Epithelial cell of proximal tubule (primary cell): Measurements from ENCODE around the gene CELF4. TPM values are rescaled to one million over a fixed set of nuclear protein-coding genes. Genes with fewer than 3 reads are reported as not detected.

Experiments
- DNase-seq: peaks from one replicate; pipeline ENCODE4 v3.0.0-alpha.2; 2011; ENCODE audit warnings: low read depth
- H3K4me3 ChIP-seq: 2 replicates; pipeline ENCODE4 v1.5.1; 2011; ENCODE audit warnings: low read depth, mild to moderate bottlenecking, low read length
- total RNA-seq: library from RNA; depleted of rRNA; stranded (reverse); fragments of >200 nt; gene quantifications from 2 replicates; pipeline ENCODE4 v1.2.3, GENCODE V29; 2015
- TF ChIP-seq, protein P1 (sequence below): conservative IDR thresholded peaks from 2 replicates; pipeline ENCODE4 v1.5.1; 2012; ENCODE audit warnings: low read depth, mild to moderate bottlenecking, low read length

Gene CELF4
- total RNA-seq, 1 donor from 2014 or later = not detected

DNA sequence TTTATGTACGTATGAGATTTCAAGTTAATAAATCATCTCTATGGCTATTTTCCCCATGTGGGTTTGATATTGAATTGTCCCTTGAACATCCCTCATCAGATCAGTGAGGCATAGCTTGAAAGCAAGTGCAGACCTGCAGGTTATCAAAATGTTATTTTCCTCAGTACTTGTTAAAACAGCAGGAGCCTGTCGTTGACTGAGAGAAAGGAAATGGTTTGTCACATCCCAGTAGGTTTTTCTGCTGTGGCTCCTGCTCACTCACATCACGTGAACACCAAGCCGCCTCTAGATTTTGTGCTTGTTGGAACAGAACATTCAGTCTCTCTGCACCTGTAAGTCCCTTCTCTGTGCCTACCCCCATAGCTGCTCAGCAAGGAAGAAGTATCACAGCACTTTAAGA, 340.3 kb downstream of the CELF4 start:
- TF ChIP-seq, protein P1, sequence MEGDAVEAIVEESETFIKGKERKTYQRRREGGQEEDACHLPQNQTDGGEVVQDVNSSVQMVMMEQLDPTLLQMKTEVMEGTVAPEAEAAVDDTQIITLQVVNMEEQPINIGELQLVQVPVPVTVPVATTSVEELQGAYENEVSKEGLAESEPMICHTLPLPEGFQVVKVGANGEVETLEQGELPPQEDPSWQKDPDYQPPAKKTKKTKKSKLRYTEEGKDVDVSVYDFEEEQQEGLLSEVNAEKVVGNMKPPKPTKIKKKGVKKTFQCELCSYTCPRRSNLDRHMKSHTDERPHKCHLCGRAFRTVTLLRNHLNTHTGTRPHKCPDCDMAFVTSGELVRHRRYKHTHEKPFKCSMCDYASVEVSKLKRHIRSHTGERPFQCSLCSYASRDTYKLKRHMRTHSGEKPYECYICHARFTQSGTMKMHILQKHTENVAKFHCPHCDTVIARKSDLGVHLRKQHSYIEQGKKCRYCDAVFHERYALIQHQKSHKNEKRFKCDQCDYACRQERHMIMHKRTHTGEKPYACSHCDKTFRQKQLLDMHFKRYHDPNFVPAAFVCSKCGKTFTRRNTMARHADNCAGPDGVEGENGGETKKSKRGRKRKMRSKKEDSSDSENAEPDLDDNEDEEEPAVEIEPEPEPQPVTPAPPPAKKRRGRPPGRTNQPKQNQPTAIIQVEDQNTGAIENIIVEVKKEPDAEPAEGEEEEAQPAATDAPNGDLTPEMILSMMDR = no peak
- DNase-seq = no peak

DNA sequence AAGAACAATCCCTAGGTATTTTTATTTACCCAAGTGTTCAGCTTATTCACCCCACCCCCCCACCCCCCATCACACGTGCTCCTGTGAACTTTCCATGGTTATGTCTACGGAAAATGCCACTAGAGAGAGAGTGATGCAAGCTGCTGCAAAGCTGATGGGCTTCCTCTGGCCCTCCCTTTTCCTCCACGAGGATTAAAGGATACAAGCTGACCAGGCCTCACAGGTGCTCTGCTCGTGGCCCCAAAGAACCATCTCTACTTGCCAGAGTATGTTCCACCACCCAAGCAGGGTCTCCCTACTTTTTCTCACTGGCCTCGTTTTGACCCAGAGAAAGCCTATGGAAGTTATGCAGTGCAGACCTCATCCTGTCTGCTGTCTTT, 342.6 kb downstream of the CELF4 start:
- TF ChIP-seq, protein P1 = no peak
- no peak overlapping the region for H3K4me3 ChIP-seq

More for the DNA sequence above, 340.3 kb downstream of the CELF4 start:
- H3K4me3 ChIP-seq = no peak overlapping the region

DNA sequence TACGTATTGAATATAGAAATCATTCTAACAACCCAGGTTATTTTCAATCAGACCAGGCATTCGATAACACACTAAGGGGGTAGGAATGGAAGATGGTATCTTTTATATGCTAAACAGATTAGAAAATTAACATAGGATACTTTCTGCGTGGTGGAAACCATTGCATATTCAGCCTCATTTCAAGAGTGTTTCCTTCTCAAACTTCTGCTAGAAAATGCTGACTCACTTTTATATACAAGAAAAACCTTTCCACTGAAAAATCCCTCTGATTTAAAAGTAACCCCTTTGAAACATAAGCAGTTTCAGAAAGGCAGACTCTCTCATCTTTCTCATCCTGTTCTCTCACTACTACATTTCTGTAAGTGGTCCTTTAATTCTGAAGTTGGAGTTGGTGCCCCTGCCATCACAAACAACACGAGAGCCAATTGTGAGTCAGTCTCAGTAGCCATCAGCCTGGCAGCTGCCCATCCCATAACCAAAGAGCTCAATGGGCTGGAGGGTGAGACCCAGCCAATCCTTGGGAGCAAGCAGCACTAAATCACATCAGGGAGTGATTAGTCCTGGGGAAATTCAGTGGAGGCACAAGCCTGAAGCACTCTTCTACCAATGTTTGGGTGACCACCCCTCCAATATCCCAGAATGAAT, 343.1 kb downstream of the CELF4 start:
- no peak overlapping the region for H3K4me3 ChIP-seq
- TF ChIP-seq, protein P1 = no peak
- DNase-seq = no peak

More for the DNA sequence above, 342.6 kb downstream of the CELF4 start:
- DNase-seq = no peak

DNA sequence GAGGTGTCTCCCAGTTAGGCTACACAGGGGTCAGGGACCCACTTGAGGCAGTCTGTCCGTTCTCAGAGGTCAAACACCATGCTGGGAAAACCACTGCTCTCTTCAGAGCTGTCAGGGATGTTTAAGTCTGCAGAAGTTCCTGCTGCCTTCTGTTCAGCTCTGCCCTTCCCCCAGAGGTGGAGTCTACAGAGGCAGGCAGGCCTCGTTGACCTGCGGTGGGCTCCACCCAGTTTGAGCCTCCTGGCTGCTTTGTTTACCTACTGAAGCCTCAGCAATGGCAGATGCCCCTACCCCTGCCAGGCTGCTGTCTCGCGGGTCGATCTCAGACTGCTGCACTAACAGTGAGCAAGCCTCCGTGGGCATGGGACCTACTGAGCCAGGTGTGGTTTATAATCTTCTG, 346.3 kb downstream of the CELF4 start:
- H3K4me3 ChIP-seq = no peak overlapping the region
- TF ChIP-seq, protein P1 = no peak
- no peak for DNase-seq

DNA sequence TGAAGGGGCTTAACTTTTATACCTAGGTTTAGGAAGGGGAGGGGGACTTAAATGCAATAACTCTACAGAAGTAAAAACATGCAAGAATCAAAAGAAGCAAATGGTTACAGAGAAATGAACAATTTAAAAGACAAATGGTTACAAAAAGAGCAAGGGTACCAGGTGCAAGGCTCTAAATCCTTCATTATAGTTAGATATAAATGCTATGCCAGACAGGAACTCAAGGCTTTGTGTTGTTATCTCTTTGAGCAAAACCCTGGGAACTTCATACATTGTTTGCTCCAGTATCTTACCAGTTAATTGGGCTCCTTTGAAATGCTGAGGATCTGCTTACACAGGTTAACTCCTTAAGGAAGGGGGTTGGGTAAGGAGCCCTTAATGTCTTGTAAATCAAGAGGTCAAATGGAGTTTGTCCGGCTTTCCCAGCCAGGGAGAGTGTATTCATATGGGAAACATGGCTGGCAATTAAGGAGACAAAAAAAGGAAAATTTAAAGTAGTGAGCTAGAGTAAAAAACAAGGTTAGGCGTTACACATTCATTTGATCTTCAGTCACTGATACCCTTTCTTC, 347.5 kb downstream of the CELF4 start:
- H3K4me3 ChIP-seq = no peak overlapping the region
- no peak for DNase-seq
- TF ChIP-seq, protein P1 = no peak

DNA sequence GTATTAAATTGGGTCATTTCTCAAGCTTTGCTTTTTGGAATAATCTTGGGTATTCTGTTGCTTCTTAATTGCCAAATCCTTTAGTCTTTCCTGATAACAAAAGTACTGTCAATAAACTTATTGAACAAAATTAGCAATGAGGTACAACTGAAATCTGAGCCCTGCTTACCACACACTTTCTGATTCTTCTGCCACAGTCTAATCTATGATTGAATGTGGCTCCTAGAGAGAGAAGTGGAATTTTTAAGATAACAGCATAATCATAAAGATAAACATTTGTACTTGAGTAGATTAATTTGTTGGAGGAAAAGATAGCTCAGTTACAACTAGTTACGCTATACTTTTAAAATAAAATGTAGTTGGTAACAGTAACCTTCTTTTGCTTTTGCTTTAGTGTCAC, 354.8 kb downstream of the CELF4 start:
- no peak overlapping the region for H3K4me3 ChIP-seq
- no peak for DNase-seq
- TF ChIP-seq, protein P1 = no peak

DNA sequence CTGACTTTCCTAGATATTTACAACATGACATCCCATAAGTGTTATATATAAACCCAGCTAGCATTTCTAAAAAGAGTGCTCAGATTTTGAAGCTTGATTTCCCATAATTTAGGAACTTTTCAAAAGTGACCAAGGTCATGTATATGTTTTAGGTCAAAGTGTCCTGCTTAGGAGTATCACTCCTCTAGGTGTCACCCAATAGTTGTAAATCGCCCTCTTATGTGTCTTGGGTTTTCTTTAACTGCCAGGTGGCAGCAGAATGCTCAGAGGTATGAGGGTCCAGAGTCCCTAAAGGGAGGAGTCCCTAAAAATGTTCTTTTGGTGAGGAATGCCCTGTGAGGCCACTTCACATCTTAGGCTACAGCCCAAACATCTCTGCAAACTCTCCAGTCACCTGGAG, 358.3 kb downstream of the CELF4 start:
- DNase-seq = no peak
- no peak overlapping the region for H3K4me3 ChIP-seq
- TF ChIP-seq, protein P1 = no peak
